GM12873 (cell line): ENCODE measurements around the gene LAX1.

Experiments
- TF ChIP-seq, protein P1 (sequence below): IDR thresholded peaks from 2 replicates; pipeline ENCODE4 v1.5.1; 2012; ENCODE audit warnings: low read depth, mild to moderate bottlenecking, moderate library complexity, low read length, control low read depth; ENCODE audit not compliant: insufficient read depth; ENCODE audit errors: missing control alignments

Gene LAX1

DNA sequence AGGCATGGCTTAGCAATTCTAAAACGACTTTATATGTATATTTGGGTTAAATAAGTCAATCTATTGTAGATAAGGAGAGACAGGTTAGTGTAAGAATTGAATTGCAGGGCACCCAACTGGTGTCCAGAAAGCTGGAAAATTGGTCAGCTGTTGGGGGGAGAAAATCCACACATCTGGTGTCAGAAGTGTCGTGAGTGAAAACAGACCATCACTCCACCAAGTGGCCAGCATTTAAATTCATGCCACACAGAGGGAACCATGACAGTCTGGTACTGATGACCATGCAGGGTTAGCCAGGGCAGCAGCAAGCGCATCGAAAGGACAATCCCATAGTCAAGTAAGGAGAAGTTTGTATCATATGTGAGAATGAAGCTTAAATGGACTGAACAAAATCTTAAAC is 11.7 kb downstream of the LAX1 start:
- TF ChIP-seq, protein P1, sequence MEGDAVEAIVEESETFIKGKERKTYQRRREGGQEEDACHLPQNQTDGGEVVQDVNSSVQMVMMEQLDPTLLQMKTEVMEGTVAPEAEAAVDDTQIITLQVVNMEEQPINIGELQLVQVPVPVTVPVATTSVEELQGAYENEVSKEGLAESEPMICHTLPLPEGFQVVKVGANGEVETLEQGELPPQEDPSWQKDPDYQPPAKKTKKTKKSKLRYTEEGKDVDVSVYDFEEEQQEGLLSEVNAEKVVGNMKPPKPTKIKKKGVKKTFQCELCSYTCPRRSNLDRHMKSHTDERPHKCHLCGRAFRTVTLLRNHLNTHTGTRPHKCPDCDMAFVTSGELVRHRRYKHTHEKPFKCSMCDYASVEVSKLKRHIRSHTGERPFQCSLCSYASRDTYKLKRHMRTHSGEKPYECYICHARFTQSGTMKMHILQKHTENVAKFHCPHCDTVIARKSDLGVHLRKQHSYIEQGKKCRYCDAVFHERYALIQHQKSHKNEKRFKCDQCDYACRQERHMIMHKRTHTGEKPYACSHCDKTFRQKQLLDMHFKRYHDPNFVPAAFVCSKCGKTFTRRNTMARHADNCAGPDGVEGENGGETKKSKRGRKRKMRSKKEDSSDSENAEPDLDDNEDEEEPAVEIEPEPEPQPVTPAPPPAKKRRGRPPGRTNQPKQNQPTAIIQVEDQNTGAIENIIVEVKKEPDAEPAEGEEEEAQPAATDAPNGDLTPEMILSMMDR: no peak

DNA sequence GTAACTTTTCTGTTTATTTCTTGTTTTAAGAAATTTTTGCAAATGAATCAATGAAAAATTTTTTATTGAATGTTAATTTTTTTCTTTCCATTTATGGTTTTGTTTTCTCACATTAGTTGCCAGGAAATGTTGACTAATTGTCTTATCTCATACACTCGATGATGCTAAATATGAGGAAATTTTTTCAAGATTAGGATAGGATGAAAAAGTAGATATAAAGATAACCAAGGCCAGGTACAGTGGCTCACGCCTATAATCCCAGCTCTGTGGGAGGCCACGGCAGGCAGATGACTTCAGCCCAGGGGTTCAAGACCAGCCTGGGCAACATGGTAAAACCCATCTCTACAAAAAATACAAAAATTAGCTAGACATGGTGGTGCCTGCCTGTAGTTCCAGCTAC is 12.6 kb downstream of the LAX1 start:
- TF ChIP-seq, protein P1: no peak

DNA sequence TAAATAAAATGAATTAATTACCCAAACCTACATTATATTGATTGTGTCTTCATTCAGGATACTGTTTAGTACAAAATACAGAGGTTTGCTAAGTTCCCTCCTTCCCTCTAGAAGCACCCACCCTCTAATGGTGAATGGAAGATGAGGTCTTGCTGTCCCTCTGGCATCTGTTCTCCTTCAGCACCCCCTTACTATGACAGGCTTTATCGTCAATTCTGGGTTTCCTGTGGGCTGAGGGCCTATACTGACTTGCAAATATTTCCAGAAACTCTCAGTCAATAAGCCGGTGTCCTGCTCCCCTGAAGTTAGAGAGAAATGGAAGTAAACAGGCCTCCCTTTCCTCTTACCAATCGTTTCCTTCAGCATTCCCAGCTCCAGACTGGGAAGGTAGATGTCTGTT is 13.2 kb downstream of the LAX1 start:
- TF ChIP-seq, protein P1: no peak

DNA sequence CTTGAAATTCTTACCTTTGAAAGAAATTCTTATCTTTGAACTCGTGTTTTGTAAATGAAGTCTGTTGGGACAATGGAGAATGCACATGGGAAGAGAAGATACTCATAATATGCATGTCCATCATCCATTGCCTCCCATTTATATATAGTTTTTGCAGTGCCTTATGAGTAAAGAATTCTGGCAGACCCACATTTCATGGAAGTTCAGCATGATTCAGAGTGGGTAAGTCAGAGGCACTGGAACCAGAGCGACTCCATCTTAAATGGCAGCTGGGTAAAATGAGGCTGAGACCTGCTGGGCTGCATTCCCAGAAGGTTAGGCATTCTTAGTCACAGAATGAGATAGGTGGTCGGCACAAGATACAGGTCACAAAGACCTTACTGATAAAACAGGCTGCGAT is 13.8 kb downstream of the LAX1 start:
- TF ChIP-seq, protein P1: no peak

DNA sequence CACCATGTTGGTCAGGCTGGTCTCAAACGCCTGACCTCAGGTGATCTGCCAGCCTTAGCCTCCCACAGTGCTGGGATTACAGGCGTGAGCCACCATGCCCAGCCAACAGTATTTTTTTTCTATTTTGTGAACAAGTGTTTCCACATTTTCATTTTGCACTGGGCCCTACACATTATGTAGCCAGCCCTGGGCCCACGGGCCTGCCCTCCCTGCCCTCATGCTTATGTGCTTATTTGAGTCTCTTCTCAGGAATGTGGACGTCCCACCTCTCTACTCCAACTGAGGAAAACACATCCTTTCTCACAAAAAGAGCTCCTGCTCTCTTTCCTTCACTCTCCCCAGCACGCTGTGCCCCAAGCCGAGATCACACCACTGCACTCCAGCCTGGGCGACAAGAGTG is 17.0 kb downstream of the LAX1 start:
- TF ChIP-seq, protein P1: no peak

DNA sequence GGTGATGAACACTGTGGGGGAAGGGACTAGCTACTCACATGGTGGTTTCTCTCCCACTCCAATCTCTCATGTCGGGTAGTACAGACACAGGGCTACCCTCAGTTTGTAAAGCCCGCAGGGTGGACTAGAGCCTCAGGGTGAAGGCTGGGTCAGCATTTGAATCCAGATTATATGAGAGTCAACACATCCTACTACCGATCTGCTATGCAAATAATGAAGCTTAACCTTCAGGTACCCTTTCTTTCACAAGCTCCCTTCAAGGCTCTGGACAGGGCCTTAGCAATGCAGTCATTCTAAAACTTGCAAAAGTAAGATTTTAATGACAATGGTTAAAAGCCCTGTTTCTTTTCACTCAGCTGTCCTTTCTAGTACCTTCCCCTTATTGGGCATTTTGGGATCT is 25.0 kb downstream of the LAX1 start:
- TF ChIP-seq, protein P1: no peak

DNA sequence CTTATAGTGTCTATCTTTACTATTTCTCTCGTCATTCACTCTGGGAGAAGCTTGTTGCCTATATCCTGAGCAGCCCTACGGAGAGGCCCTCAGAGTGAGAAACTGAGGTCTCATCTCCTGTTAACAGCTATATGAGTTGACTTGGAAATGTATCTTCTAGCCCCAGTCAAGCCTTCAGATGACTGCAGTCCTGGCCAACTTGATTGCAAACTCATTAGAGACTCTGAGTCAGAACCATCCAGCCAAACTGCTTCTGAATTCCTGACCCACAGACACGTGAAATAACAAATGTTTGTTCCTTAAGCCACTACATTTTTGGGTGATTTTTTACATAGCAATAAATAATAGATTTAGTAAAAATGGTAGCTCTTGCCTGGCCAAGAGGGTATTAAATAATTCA is 26.5 kb downstream of the LAX1 start:
- TF ChIP-seq, protein P1: no peak
